HepG2 (cell line): ENCODE measurements around the gene CAMSAP2. TPM values are rescaled to one million over a fixed set of nuclear protein-coding genes. Genes with fewer than 3 reads are reported as not detected.
A peak's percentile ranks its signal among the peaks of the same experiment; 100 is the strongest.

Experiments
- ETV5 ChIP-seq: IDR thresholded peaks from 2 replicates; pipeline ENCODE4 v1.6.1; 2018; ENCODE audit warnings: missing biosample characterization, missing genetic modification reagents, inconsistent platforms, borderline replicate concordance
- KLF13 ChIP-seq: sonication (generic); formaldehyde crosslinking; IDR thresholded peaks from 2 replicates; pipeline ENCODE4 v1.4.0; 2020; ENCODE audit warnings: mild to moderate bottlenecking, missing genetic modification reagents
- MED8 ChIP-seq: sonication (generic); formaldehyde crosslinking; IDR thresholded peaks from 2 replicates; pipeline ENCODE4 v1.8.1; 2023; ENCODE audit warnings: mild to moderate bottlenecking, missing genetic modification reagents; ENCODE audit not compliant: insufficient replicate concordance
- PRMT3 ChIP-seq: sonication (generic); formaldehyde crosslinking; IDR thresholded peaks from 2 replicates; pipeline ENCODE4 v1.8.1; 2022; ENCODE audit warnings: low read depth, mild to moderate bottlenecking, moderate library complexity, missing genetic modification reagents, borderline replicate concordance
- PRPF4 ChIP-seq: fragments of 200-400 bp; formaldehyde crosslinking; IDR thresholded peaks from 2 replicates; pipeline ENCODE4 v1.6.1; 2016; ENCODE audit warnings: low read length, low read depth; ENCODE audit not compliant: poor library complexity, severe bottlenecking
- SIN3B ChIP-seq: fragments of 150-350 bp; IDR thresholded peaks from 2 replicates; pipeline ENCODE4 v1.6.1; 2014; ENCODE audit warnings: low read length
- SRSF4 ChIP-seq: fragments of 200-400 bp; formaldehyde crosslinking; IDR thresholded peaks from one replicate; pipeline ENCODE4 v1.6.1; 2018; ENCODE audit warnings: mild to moderate bottlenecking, low read depth, low read length, moderate library complexity; ENCODE audit not compliant: poor library complexity, severe bottlenecking
- TAF1 ChIP-seq: sonication (generic); formaldehyde crosslinking; IDR thresholded peaks from 2 replicates; pipeline ENCODE4 v1.4.0; 2020; ENCODE audit warnings: missing genetic modification reagents
- ZFYVE20 ChIP-seq: sonication (generic); formaldehyde crosslinking; IDR thresholded peaks from 2 replicates; pipeline ENCODE4 v1.8.0; 2023; ENCODE audit warnings: low read depth, mild to moderate bottlenecking, moderate library complexity, missing genetic modification reagents, borderline replicate concordance
- ZNF234 ChIP-seq: sonication (generic); formaldehyde crosslinking; conservative IDR thresholded peaks from 2 replicates; pipeline ENCODE4 v1.5.1; 2020; ENCODE audit warnings: mild to moderate bottlenecking, missing genetic modification reagents
- ZNF264 ChIP-seq: sonication (generic); formaldehyde crosslinking; IDR thresholded peaks from 2 replicates; pipeline ENCODE4 v1.4.0; 2020; ENCODE audit warnings: missing genetic modification reagents
- ZNF34 ChIP-seq: sonication (generic); formaldehyde crosslinking; IDR thresholded peaks from 2 replicates; pipeline ENCODE4 v1.4.0; 2020; ENCODE audit warnings: mild to moderate bottlenecking, missing genetic modification reagents, borderline replicate concordance
- ZNF850 ChIP-seq: sonication (generic); formaldehyde crosslinking; conservative IDR thresholded peaks from 2 replicates; pipeline ENCODE4 v1.9.0; 2021; ENCODE audit warnings: mild to moderate bottlenecking, missing genetic modification reagents
- ZSCAN30 ChIP-seq: sonication (generic); formaldehyde crosslinking; IDR thresholded peaks from 2 replicates; pipeline ENCODE4 v1.5.0; 2020; ENCODE audit warnings: mild to moderate bottlenecking, missing genetic modification reagents
- polyA plus RNA-seq, 8 experiments: library from polyadenylated mRNA; depleted of rRNA in 3 of 8; stranded (reverse) in 7 of 8; unstranded in 1 of 8; fragments of >200 nt; fragmentation: Illumina TruSeq in 4 of 8; extraction: Trizol in 4 of 8; gene quantifications; 2 replicates each; pipeline versions ENCODE4 v1.2.1 to v1.2.3, GENCODE V29; 2011 to 2016; ENCODE audit warnings: low read depth in 4 of 8, missing spikeins in 1 of 8, mixed read lengths in 1 of 8; ENCODE audit not compliant: insufficient read depth in 1 of 8
- total RNA-seq, 5 experiments: library from RNA; depleted of rRNA; stranded (reverse); fragments of >200 nt; fragmentation: Illumina TruSeq; extraction: Trizol; gene quantifications; 2 replicates each; pipeline ENCODE4 v1.2.3, GENCODE V29; 2016; ENCODE audit warnings: low read depth in 1 of 5
- TF ChIP-seq, protein P1 (sequence below): sonication (generic); formaldehyde crosslinking; IDR thresholded peaks from 2 replicates; pipeline ENCODE4 v1.4.0; 2020; ENCODE audit warnings: missing genetic modification reagents
- TF ChIP-seq, protein P2 (sequence below): sonication (generic); formaldehyde crosslinking; IDR thresholded peaks from 2 replicates; pipeline ENCODE4 v1.5.0; 2020; ENCODE audit warnings: missing genetic modification reagents, mild to moderate bottlenecking, borderline replicate concordance
- TF ChIP-seq, protein P3 (sequence below): fragments of 450-650 bp; IDR thresholded peaks from 2 replicates; pipeline ENCODE4 v1.6.1; 2017
- TF ChIP-seq, protein P4 (sequence below): sonication (generic); formaldehyde crosslinking; IDR thresholded peaks from 2 replicates; pipeline ENCODE4 v1.8.1; 2023; ENCODE audit warnings: mild to moderate bottlenecking, missing genetic modification reagents

Gene CAMSAP2
- total and polyA plus RNA-seq, 2 of the 13 experiments (the other 11 are each of a cell fraction or from before 2014, with no cell fraction given), result 3.4 to 8.2 TPM

DNA sequence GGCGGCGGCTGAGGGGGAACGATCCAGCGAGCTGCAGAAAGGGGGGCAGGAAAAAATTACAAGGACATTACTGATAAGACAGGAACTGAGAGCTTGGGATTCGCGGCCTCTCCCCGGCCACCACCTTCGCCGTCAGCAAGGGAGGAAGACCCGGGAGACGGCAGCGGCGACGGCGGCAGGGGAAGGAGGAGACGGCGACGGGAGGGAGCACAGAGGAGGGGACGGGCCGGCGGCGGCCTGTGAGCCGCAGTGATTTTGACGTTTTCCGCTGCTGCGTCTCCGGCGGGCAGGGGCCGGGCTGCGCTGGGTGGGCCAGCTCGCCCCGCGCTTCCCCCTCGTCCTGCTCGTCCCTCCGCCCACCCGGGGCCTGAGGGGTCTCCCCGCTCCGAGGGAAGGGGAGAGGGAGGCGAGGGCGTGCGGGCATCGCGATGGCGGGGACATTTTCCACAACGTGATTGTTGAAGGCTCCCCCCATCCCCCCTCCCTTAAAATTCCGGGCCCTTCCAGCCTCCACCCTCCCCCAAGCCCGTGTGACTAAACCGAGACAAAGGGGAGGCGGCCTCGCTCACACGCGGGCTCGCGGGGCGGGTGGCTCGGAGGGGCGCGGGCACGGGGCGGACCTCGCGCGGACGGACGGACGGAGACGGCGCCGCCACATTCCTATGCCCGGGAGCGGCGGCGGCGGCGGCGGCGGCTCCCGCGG lies 407 bp downstream of the CAMSAP2 start (continued):
- TF ChIP-seq ZSCAN30 (CRISPR knock-in tag) (no peak), SRSF4 (no peak), SIN3B (no peak; the same call in 1 of the 2 replicates), MED8 (CRISPR knock-in tag) (no peak), TAF1 (CRISPR knock-in tag) (peak; percentile 63), ZFYVE20 (CRISPR knock-in tag) (0 out of 2 replicates have a peak, but pooled peaks have one; percentile 39), PRPF4 (no peak), ZNF234 (CRISPR knock-in tag) (no peak), ETV5 (no peak; the same call in 1 of the 2 replicates), ZNF850 (CRISPR knock-in tag) (no peak), ZNF264 (CRISPR knock-in tag) (no peak), KLF13 (CRISPR knock-in tag) (no peak), PRMT3 (CRISPR knock-in tag) (no peak; the same call in 1 of the 2 replicates), ZNF34 (CRISPR knock-in tag) (no peak)
- TF ChIP-seq, protein P1, sequence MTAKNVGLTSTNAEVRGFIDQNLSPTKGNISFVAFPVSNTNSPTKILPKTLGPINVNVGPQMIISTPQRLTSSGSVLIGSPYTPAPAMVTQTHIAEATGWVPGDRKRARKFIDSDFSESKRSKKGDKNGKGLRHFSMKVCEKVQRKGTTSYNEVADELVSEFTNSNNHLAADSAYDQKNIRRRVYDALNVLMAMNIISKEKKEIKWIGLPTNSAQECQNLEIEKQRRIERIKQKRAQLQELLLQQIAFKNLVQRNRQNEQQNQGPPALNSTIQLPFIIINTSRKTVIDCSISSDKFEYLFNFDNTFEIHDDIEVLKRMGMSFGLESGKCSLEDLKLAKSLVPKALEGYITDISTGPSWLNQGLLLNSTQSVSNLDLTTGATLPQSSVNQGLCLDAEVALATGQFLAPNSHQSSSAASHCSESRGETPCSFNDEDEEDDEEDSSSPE (CRISPR knock-in tag), result peak; percentile 14
- TF ChIP-seq, protein P2, sequence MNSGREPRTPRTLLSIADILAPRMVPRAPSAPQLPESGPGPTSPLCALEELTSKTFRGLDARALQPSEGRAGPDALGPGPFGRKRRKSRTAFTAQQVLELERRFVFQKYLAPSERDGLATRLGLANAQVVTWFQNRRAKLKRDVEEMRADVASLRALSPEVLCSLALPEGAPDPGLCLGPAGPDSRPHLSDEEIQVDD (CRISPR knock-in tag), result 0 out of 2 replicates have a peak, but pooled peaks have one; percentile 45
- TF ChIP-seq, protein P3, sequence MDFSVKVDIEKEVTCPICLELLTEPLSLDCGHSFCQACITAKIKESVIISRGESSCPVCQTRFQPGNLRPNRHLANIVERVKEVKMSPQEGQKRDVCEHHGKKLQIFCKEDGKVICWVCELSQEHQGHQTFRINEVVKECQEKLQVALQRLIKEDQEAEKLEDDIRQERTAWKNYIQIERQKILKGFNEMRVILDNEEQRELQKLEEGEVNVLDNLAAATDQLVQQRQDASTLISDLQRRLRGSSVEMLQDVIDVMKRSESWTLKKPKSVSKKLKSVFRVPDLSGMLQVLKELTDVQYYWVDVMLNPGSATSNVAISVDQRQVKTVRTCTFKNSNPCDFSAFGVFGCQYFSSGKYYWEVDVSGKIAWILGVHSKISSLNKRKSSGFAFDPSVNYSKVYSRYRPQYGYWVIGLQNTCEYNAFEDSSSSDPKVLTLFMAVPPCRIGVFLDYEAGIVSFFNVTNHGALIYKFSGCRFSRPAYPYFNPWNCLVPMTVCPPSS, result no peak
- TF ChIP-seq, protein P4, sequence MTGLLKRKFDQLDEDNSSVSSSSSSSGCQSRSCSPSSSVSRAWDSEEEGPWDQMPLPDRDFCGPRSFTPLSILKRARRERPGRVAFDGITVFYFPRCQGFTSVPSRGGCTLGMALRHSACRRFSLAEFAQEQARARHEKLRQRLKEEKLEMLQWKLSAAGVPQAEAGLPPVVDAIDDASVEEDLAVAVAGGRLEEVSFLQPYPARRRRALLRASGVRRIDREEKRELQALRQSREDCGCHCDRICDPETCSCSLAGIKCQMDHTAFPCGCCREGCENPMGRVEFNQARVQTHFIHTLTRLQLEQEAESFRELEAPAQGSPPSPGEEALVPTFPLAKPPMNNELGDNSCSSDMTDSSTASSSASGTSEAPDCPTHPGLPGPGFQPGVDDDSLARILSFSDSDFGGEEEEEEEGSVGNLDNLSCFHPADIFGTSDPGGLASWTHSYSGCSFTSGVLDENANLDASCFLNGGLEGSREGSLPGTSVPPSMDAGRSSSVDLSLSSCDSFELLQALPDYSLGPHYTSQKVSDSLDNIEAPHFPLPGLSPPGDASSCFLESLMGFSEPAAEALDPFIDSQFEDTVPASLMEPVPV (CRISPR knock-in tag), result peak; percentile 23; the same call in 1 of the 2 replicates
